GM18517 (cell line): Measurements from ENCODE around the gene CEP57L1.

ENCODE experiments used
- ATAC-seq: cut with Tn5 transposase; IDR thresholded peaks from one replicate; pipeline ENCODE4 v1.9.1; 2021; ENCODE audit warnings: mild to moderate bottlenecking, moderate library complexity; ENCODE audit not compliant: unreplicated experiment

CEP57L1 gene

DNA sequence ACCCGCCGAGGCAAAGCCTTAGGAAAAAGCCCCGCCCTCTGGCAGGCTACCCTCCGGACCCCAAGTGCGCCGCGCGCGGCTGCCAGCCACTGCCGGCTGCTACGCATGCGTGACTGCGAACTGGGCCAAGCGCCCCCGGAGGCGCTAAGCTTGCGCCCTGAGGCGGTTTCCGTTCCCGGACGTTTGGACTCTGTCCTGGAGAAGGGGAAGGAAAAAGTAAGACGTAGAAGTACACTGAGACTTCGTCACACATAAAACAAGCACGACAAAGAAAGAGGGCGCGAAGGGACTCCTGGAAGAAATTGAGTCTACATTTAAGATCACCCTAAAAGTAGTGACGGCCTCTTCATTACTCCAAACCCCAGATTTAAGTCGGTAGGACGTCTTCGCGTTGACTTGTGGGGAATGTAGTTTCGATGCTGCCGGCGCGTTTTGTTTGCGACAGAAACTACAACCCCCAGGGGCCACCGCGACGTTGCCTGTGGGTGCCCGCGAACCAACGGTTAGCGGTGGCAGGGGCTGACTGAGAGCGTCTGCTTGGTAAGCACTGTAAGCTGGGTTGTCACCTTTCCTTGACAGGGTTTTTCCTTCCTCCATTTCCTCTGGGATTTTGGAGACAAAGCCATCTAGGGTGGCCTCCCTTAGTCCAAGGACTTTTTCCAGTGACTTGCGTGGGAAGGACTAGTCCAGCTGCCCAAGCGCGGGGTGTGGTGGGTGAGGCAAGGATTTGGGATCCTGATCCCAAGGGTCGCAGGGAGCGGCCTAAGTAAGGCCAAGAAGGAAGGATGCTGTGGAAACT, at the start of gene CEP57L1:
CEP57L1 (plus strand) TSS at position 472 of the 799 bp plus-strand sequence. CDS start 49,715 bp downstream, outside the sequence.
- peak; percentile 72 for ATAC-seq

DNA sequence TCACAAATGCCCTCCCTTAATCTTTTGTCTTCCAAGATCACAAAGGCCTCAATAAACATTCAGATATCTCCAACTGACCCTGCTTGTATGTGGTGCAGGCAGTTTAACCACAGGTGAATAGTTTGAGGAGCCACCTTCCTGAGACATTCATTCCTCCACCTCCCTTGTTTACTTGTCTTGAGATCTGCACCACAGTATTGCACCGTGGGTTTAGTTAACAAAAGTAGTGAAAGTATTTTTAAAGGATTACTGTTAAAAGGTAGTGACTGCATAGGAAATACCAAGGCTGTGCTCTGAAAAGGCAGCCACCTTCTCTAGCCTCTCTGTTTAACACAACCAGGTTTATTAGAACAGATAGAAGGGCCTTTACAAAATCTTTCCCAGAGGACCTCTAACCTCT, 47.1 kb upstream of the CEP57L1 start:
- no peak for ATAC-seq

DNA sequence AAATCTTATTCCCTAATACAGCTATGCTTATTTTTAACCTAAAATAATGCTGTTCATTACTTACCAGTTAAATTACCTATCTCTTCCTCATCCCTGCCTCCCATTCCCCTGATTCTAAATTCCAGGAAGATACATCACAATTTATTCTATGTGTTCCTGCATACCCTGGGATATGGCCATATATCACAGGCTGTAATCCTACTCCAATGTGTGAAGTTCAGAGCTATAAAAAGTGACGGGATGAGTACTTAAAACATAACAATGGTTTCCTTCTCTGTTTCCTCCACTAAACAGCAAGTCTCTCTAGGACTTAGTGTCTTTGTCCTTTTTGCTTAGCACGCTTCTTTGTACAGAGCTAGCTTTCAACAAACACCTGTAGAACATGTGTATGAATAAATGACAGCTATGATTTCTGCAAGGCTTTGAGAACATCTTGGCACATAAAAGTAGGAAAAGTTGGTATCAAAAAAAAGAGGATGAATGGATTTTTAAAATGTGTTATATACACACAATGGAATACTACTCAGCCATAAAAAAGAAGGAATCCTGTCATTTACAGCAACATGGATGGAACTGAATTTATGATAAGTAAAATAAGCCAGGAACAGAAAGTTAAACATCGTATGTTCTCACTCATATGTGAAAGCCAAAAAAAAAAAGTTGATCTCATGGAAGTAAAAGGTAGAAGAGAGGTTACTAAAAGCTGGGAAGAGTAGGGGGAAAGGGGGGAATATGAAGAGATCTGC, 46.5 kb upstream of the CEP57L1 start:
- ATAC-seq, result no peak

DNA sequence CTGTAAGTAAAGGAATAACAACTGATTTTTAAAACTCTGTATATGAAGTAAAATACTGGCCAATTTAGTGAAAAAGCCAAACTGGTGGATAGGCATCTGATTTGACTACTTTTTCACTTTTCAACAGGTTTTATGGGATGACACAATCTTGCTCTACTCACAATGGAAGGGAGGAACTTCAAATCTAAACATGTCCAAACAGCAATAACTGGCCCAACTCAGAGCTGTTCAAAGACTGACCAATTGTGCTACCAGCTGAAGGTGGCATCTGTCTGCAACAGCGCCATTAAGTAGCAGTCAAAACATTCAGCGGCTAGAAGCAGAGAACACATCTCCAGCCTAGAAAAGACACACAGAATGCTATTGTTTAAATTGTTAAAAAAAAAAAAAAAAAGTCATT, 45.3 kb upstream of the CEP57L1 start:
- no peak for ATAC-seq

DNA sequence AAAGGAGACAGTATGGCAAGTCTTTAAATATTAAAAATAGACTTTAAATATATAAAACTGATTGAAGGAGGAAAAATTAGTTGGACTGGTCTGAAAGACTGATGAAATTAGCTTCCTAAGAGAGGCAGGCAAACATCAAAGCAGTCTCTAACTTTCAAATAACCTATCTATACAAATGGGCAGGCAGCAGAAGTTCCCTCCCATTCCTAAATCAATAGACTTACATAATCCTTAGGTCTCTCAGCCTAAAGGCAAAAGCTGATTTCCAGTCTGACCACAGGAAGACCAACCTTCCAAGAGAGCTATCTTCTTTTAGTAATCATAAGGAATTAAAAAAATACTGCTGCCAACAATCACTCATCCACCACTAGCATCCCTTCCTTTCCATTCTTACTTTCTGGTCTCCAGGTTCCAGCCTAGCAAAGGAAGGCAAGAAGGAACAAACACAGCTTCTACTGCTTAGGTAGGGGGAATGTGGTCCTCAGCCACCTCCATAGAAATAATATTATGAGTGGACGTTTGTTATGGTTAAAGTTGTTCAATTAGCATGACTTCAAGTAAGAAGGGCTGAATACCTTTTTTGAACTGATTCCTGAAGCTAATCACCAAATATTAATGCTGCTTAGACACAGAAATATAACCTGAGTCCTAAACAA, 44.7 kb upstream of the CEP57L1 start:
- no peak for ATAC-seq

DNA sequence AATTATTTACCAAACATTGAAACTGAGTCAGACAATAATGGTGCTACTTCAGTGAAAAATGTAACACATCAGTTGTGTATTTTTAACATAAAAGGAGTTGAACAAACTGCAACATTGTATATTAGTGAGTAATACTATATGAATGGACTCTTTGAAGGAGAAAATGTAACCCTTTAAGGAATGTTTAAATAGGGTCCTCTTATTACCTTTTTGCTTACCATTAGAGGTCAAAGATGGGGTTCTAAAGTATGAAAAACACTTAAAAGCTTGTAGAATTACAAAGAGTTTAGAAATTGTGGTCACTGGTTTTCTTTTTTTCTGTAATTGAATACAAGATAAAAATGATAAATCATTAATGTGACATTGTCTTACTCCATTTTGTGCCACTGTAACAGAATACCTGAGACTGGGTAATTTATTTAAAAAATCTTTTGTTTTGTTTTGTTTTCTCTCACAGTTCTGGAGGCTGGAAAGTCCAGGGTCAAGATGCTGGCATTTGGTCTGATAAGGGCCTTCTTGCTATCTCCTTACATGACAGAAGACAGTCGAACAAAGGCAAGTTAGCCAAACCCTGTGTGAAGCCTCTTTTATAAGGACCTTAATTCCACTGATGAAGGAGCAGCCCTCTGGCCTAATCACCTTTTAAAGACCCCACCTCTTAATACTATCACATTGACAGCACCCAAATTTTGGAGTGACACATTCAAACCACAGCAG, 43.8 kb upstream of the CEP57L1 start:
- no peak for ATAC-seq

DNA sequence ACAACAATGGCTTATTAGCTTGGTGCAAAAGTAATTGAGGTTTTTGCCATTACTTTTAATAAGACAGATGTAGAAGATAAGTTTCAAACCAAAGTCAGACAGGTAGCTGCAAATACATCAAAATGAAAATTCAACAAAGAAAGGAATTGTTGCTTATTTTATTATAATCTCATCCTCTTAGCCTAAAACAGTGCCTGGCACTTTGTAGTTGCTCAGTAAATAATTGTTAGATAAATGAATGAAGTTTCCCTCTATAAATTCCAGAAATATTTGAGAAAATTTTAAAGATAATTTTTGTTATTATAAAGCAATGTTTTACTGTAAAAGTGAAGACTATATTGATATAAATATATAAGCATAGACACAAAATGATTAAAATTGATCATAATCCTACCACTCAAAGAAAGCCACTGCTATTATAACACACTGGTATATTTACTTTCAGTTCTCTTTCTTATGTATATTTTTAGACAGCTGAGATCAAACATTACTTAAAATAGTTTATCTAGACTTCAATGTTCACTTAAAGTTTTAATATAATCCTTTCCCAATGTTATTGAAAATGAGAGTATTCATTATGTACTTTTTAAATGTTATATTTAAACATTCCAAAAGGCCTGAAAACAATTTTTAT, 43.2 kb upstream of the CEP57L1 start:
- no peak for ATAC-seq

DNA sequence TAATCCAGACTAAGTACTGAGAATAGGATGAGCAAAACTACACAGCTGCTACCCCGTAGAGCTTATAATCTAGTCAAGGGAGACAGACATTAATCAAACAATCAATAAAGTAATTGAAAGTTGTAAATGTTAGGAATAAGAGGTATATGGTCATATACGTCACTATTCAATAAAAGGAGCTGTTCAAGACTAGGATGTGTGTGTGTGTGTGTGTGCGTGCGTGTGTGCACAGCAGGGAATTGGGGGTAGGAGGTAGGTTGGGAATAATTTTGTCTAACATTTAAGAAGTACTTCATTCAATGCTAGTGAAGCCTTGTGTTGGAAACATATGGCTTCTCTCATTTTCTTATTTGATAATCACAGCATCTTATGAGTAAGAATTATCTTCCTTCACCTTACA, 42.5 kb upstream of the CEP57L1 start:
- no peak for ATAC-seq

DNA sequence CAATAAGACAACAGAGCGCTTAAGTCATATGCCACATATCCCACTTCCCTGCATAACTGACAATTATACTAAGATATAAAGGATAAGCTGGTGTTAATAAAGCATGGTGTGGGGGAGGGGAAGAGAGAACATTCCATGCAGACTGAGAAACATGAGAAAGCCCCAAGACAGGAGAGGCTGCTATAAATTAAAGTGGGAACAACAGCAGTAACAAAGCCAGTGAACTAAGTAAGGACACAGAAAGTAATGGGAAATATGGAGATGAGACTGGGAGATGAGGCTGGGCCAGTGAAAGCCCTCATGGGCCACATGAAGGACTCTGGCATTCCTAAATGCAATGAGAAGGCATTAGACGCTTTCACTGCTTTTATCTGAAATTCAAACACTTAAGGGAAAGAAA, 42.0 kb upstream of the CEP57L1 start:
- no peak for ATAC-seq

DNA sequence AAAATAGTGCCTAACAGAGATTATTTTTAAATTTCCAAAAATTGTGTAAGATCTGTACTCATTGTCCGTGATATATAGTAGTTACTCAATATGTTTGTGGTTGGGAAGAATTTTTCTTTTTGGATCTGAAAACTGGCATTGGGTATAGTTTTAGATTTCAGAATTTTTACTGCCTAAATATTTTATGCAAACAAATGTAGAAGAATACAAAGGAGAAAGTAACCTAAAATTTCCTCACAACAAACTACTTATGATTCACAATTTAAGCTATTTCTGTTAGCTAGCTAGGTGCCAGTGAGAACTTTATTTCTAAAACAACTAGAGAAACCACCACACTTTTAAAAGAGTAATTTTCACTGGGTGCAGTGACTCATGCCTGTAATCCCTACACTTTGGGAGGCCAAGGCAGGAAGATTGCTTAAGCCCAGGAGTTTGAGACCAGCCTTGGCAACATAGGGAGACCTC, 39.5 kb upstream of the CEP57L1 start:
- no peak for ATAC-seq

DNA sequence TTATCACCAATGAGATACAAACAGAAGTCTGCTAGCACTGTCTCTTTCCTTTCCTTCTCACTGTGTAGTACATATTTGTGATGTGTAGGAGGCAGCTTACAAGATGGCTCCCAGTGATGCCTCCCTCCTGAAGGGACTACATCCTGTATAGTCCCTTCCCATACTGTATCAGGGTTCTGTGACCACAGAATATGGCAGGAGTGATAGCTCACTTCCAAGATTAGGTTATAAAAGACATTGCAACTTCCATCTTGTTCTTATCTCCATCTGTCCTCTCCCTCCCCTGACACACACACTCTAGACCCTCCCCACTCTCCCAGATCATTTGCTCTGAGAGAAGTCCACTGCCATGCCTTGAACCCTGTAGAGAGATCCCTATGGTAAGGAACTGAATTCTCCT, 38.6 kb upstream of the CEP57L1 start:
- ATAC-seq, result no peak

DNA sequence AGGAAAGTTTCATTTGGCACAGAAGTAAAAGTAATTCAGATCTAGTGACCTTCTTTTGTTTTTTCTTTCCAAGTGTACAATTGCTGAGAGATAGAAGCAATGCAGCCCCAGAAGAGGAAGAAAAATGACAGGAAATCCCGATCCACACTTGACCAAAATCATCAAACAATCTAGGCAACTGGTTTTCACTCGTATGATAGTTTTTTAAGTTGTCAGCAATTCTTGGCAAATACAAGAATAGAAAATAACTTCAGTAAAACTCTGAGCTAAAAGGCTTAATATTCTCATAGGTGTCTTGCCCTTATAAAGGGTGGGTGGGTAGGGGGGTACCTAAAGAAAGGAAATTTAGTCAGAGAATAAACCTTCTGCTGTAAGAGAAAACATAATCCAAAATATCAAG, 36.7 kb upstream of the CEP57L1 start:
- ATAC-seq, result no peak

DNA sequence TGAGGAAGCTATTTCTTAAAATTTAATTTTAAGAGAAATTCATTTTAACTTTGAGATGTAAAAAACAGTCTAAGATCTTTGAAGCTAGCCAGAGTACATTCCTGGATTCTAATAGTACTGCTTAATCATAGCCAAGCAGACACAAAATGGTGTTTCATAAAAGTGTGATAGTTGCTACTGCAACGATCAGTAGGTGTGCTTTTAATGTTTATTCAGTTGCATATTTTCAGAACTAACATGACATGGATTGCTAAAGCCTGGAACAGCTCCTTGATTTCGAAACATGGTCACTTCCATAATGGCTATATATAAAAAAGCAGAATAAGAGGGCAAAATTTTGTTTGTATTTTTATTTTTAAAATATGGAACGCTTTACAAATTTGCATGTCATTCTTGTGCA, 36.2 kb upstream of the CEP57L1 start:
- ATAC-seq, result no peak

DNA sequence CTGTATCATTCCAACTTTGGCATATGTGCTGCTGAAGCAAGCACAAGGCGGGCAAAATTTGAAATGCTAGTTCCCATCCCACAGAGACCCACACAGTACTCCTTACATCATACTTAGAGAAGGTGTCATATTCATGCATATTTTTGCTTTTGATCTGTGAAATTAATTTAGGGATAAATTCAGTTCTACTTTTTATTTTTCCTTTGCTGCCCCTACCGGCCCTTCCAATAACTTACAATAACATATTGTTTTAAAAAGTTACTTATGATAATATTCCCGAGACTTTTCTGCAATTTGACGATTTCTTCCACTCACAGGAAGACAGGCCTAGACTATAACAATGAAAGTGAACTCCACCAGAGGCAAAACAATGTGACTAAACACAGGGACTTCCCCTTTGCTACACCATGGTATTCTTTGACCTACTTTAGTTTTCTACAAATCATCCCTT, 35.7 kb upstream of the CEP57L1 start:
- no peak for ATAC-seq

DNA sequence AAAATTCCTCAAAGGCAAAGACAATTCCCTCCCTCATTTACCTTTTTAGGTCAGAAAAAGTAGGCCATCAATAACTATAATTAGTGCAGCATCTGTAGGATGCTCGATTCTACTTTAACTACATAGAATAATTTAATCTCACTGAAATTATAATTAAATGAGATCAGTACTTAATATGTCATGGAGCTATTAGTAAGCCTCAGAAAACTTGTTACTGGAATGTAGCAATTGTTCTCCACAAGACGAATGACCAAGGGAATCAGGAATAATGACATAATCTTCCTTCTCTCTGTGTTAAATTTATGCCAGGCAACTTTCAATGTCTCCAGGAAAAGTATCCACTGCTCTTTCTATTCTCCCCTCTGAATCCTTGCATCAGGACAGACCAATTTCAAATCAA, 34.7 kb upstream of the CEP57L1 start:
- no peak for ATAC-seq

DNA sequence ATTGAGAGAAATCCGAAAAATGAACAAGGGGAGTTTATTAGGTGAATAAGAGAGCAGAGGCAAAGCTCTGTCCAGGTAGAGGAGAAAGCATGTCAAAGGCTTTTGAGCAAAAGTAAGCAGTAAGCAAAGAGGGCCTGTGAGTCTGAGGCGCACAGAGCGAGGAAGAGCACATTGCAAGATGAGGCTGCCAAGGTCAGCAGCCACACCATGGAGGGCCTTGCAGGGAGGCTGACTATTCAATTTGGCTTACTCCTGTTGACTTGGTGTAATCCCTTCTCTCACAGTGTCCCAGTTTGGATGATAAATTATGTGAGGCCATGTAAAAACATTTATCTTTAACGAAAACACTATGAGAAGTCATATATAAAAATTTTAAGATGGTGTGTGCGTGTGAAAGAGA, 33.1 kb upstream of the CEP57L1 start:
- ATAC-seq, result no peak

DNA sequence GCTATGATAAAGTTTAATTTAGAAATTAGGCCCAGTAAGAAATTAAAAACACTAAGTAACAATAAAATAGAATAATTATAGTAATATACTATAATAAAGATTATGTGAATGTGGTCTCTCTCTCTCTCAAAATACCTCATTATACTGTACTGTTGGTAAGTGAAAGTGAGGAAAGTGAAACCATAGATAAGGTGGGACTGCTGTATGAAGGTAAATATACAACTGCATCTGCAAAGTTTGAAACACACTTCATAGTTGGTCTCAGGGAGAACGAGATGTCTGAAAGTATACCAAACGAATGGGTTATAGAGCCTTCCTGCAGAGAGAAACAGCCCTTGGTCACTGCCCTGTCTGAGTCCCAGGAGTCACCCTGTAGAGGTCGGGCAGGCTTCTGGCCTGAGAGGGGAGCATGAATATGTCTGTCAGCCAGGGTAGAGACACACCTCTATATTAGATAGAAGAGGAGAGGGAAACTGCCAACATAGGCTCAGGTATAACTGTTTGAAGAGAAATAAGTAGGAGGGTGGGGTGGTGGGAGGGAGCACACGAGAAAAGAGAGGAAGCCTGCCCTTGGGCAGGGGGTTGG, 32.4 kb upstream of the CEP57L1 start:
- no peak for ATAC-seq

DNA sequence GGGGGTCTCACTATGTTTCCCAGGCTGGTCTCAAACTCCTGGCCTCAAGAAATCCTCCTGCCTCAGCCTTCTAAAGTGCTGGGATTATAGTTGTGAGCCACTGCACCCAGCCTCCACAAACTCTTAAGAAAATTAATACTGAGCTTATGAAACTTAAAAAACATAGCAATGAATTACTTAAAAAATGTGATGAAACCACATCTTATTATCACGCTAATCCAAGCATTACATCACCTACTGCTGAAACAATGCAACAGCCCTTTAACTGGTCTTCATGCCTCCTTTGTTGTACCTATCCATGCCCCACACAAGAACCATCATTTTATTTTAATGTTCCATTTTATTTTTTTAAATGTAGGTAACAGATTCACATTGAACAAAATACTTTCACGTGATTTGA, 25.6 kb upstream of the CEP57L1 start:
- ATAC-seq, result no peak

DNA sequence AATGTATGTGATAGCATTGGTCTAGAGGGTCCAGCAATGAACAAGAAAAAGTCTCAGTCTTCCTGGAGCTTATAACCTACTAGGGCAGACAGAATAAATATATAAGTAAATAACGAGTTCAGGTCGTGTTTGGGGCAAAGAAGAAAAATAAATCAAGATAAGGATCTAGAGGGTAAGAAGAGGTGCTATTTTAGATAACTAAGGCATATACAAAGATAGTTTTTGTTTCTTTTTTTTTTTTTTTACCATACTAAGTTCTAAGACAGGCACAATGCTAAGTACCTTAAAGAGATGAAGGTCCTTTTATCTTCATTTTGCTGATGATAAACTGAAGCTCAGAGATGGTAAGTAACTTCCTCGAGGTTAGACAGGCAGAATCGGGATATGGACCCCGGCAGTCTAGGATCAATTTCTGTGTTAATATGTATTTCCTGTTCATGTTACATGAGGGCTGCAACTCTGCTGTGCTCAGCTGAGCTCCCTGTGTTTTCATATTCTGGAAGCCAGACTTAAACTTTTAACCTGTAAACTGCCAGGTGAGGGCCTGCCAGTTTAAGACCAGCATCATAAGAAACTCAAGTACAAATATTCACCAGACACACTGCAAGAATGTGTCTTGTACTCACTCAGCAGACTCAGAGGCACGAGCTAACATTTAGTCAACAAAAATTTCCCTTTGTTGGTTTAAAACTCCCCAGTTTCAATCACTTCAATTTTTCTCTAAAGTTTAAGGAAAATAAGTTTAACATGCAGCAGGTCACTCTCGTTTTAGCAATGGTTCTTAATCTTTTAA, 24.0 kb upstream of the CEP57L1 start:
- ATAC-seq, result no peak
